Heart right ventricle (tissue), 16 donors: ENCODE data around the gene FAM76B. TPM values are rescaled to one million over a fixed set of nuclear protein-coding genes. Genes with fewer than 3 reads are reported as not detected.

Experiments used
- ATAC-seq, 8 donors: fragments of 200-7000 bp; cut with Tn5 transposase; one replicate each; pipeline ENCODE4 v1.9.1; 2020; ENCODE audit warnings: mild to moderate bottlenecking in 8 of 8, moderate library complexity in 8 of 8, moderate number of reproducible peaks in 1 of 8
- DNase-seq, 2 donors: peaks; one replicate each; pipeline ENCODE4 v3.0.0-alpha.2; 2020
- H3K27ac ChIP-seq, 10 donors: fragments of 200-600 bp; sonication (generic) in 2 of 10; one replicate each; pipeline versions ENCODE4 v1.5.0 to v1.8.0; 2020 to 2022; ENCODE audit warnings: mild to moderate bottlenecking in 3 of 10
- H3K27me3 ChIP-seq, 7 donors: fragments of 200-600 bp; one replicate each; pipeline ENCODE4 v1.8.0; 2021 to 2022; ENCODE audit warnings: mild to moderate bottlenecking in 2 of 7
- H3K36me3 ChIP-seq, 9 donors: fragments of 200-600 bp; sonication (generic) in 1 of 9; one replicate each; pipeline versions ENCODE4 v1.5.0 to v1.8.0; 2020 to 2022; ENCODE audit warnings: mild to moderate bottlenecking in 2 of 9
- H3K4me1 ChIP-seq, 9 donors: fragments of 200-600 bp; sonication (generic) in 1 of 9; one replicate each; pipeline versions ENCODE4 v1.5.0 to v1.8.0; 2020 to 2022; ENCODE audit warnings: mild to moderate bottlenecking in 4 of 9
- H3K4me3 ChIP-seq, 10 donors: fragments of 200-600 bp; sonication (generic) in 2 of 10; one replicate each; pipeline versions ENCODE4 v1.5.0 to v1.8.0; 2020 to 2022; ENCODE audit warnings: mild to moderate bottlenecking in 7 of 10, moderate library complexity in 2 of 10
- H3K9me3 ChIP-seq, 11 donors: fragments of 200-600 bp in 10 of 11; sonication (generic) in 2 of 11; one replicate each; pipeline versions ENCODE4 v1.5.0 to v1.8.0; 2013 to 2022; ENCODE audit warnings: mild to moderate bottlenecking in 2 of 11, control low read depth in 1 of 11, moderate library complexity in 1 of 11
- CTCF ChIP-seq, 9 donors: fragments of 200-600 bp; sonication (generic) in 2 of 9; IDR thresholded peaks; one replicate each; pipeline versions ENCODE4 v1.5.0 to v1.8.0; 2021 to 2022; ENCODE audit warnings: antibody characterized with exemption in 9 of 9, mild to moderate bottlenecking in 5 of 9, moderate library complexity in 1 of 9
- WGBS, 2 donors: extraction: QIAGEN DNeasy Blood & Tissue Kit; methylation state at CpG; one replicate each; pipeline ENCODE4 v1.1.7; 2013; ENCODE audit warnings: inconsistent platforms in 1 of 2; 5-methylcytosine and 5-hydroxymethylcytosine counted together
- intact Hi-C, 10 donors: fragments of 100-400 bp; cut with DNase I; formaldehyde crosslinking; loops; one replicate each; pipeline versions ENCODE4 v1.11.1 to v1.14.2; 2022
- polyA plus RNA-seq, 2 donors: library from polyadenylated mRNA; stranded (reverse); fragments of 200-250 nt; gene quantifications; one replicate each; pipeline ENCODE4 v1.2.3, GENCODE V29; 2013
- total RNA-seq, 10 donors: library from RNA; stranded (reverse); fragmentation: NEBNext Ultra II Directional in 3 of 10; extraction: Animal tissue kit (Norgen Biotek cat#: 25700) in 3 of 10; gene quantifications; one replicate each; pipeline versions ENCODE4 v1.2.1 to v1.2.4, GENCODE V29; 2021 to 2023
- donor health status: Arrhythmogenic right ventricular cardiomyopathy.
- donor health status: ischemic (EF 13 %, LVEDD 7.1; RV severe dilation, severe dysfunction).
- donor health status: healthy with polysubstance abuse.
- donor health status: DM: no; HTN: yes; CAD: no.
- donor health status: DM: no; HTN: no; CAD: no.
- donor health status: ischemic (EF 25% LVEDD 6.9; RV normal size, moderate dysfunction).
- donor health status: ischemic (EF 25% LVEDD 5.7; RV mildly dilated, moderate dysfunction).
- donor health status: healthy.
- donor health status: DM: yes; HTN: yes; CAD: no.
- donor health status: Ischemic cardiomyopathy.
- donor health status: ischemic (EF 35%, LVEDD 5.7; RV mildly dilated, moderate dysfunction).
- donor health status: nonischemic (EF 11% LVEDD 7.7; RV severe dilation, severe dysfunction).
- donor health status: DM: yes; HTN: yes; CAD: no.
- donor health status: PGD.
- donor health status: ischemic (EF 29% LVEDD 5.4; RV normal size, mild dysfunction).
- donor health status: nonischemic (EF 23%, LVEDD 6.1; RV moderate dilation, normal function).

FAM76B gene
- total and polyA plus RNA-seq, 12 donors: 4.1 to 9.9 (median 7.7) TPM

GRCh38 chr11:95805869-95806268, 16.3 kb upstream of the FAM76B start:
- Histone ChIP-seq H3K36me3 (peaks cover 0 to 47% (median 8%) of the 10 kb centered on the region in 9 donors), H3K27me3 (no peaks in the 10 kb centered on the region), H3K27ac (no peak overlapping the region), H3K9me3 (peaks cover 0 to 2% (median 0%) of the 10 kb centered on the region in 11 donors), H3K4me3 (no peak overlapping the region), H3K4me1 (peaks cover 0 to 4% (median 0%) of the 10 kb centered on the region in 9 donors)
- intact Hi-C loops: no loop called here
- TF ChIP-seq CTCF (IDR thresholded peaks at IDR 0.05): no peak
- no peak for ATAC-seq
- DNase-seq: no peak
- 80 to 81% methylated on average over 2 of the region's 2 CpGs for WGBS, 2 donors

- intact Hi-C loops: no loop called here
- peaks cover 0 to 65% (median 13%) of the 10 kb centered on the region in 9 donors for H3K36me3 ChIP-seq
- no peak for DNase-seq
- H3K4me1 ChIP-seq: peaks cover 0 to 4% (median 0%) of the 10 kb centered on the region in 9 donors
- TF ChIP-seq CTCF (IDR thresholded peaks at IDR 0.05): no peak
- ATAC-seq: no peak
- 99% methylated on average over 2 of the region's 2 CpGs for WGBS, 2 donors
- no peaks in the 10 kb centered on the region for H3K9me3 ChIP-seq
- no peak overlapping the region for H3K27ac ChIP-seq
- no peaks in the 10 kb centered on the region for H3K27me3 ChIP-seq
- no peak overlapping the region for H3K4me3 ChIP-seq
Measured at GRCh38 chr11:95803973-95804372, 14.4 kb upstream of the FAM76B start.

GRCh38 chr11:95802806-95803205, 13.2 kb upstream of the FAM76B start:
- 98% methylated on average over 1 of the region's 1 CpG for WGBS, 2 donors
- DNase-seq (no peak), ATAC-seq (no peak)
- H3K9me3 ChIP-seq: no peaks in the 10 kb centered on the region
- no peak overlapping the region for H3K27ac ChIP-seq
- intact Hi-C loops: no loop called here
- no peaks in the 10 kb centered on the region for H3K27me3 ChIP-seq
- TF ChIP-seq CTCF (IDR thresholded peaks at IDR 0.05): no peak
- H3K4me1 ChIP-seq: peaks cover 0 to 4% (median 0%) of the 10 kb centered on the region in 9 donors
- H3K4me3 ChIP-seq: no peak overlapping the region
- peaks cover 0 to 65% (median 13%) of the 10 kb centered on the region in 9 donors for H3K36me3 ChIP-seq

GRCh38 chr11:95800438-95800837, 10.9 kb upstream of the FAM76B start:
- H3K27me3 ChIP-seq: no peaks in the 10 kb centered on the region
- H3K4me3 ChIP-seq: no peak overlapping the region
- TF ChIP-seq CTCF (IDR thresholded peaks at IDR 0.05): no peak
- no peaks in the 10 kb centered on the region for H3K4me1 ChIP-seq
- intact Hi-C loops: no loop called here
- WGBS, 2 donors: 97% methylated on average over 12 of the region's 12 CpGs
- DNase-seq: no peak
- ATAC-seq: no peak
- H3K36me3 ChIP-seq: peaks cover 0 to 52% (median 7%) of the 10 kb centered on the region in 9 donors
- H3K27ac ChIP-seq: no peak overlapping the region
- H3K9me3 ChIP-seq: no peaks in the 10 kb centered on the region
